Ishikawa (cell line): ENCODE data around the gene SASH1.

Source experiments
- CEBPB ChIP-seq: IDR thresholded peaks from 2 replicates; pipeline ENCODE4 v1.6.1; 2012
- CREB1 ChIP-seq: IDR thresholded peaks from 2 replicates; pipeline ENCODE4 v1.6.1; 2012; ENCODE audit warnings: low read depth
- EGR1 ChIP-seq: IDR thresholded peaks from 2 replicates; pipeline ENCODE4 v1.6.1; 2012
- EP300 ChIP-seq: IDR thresholded peaks from 2 replicates; pipeline ENCODE4 v1.6.1; 2012; ENCODE audit warnings: borderline replicate concordance
- FOXM1 ChIP-seq: IDR thresholded peaks from 2 replicates; pipeline ENCODE4 v1.6.1; 2012; ENCODE audit warnings: low read depth, borderline replicate concordance
- NFIC ChIP-seq: IDR thresholded peaks from 2 replicates; pipeline ENCODE4 v1.6.1; 2012
- RAD21 ChIP-seq: IDR thresholded peaks from 2 replicates; pipeline ENCODE4 v1.6.1; 2012; ENCODE audit warnings: low read depth
- TAF1 ChIP-seq: IDR thresholded peaks from 2 replicates; pipeline ENCODE4 v1.6.1; 2012; ENCODE audit warnings: low read depth, mild to moderate bottlenecking
- TCF12 ChIP-seq: IDR thresholded peaks from 2 replicates; pipeline ENCODE4 v1.6.1; 2012; ENCODE audit warnings: low read depth
- TEAD4 ChIP-seq: IDR thresholded peaks from 2 replicates; pipeline ENCODE4 v1.6.1; 2012
- USF1 ChIP-seq: IDR thresholded peaks from 2 replicates; pipeline ENCODE4 v1.6.1; 2012
- YY1 ChIP-seq: IDR thresholded peaks from 2 replicates; pipeline ENCODE4 v1.6.1; 2012; ENCODE audit warnings: low read depth
- ZBTB7A ChIP-seq: IDR thresholded peaks from 2 replicates; pipeline ENCODE4 v1.6.1; 2012; ENCODE audit warnings: low read depth
- TF ChIP-seq, protein P1 (sequence below): IDR thresholded peaks from 2 replicates; pipeline ENCODE4 v1.6.1; 2012
- TF ChIP-seq, protein P2 (sequence below): IDR thresholded peaks from 2 replicates; pipeline ENCODE4 v1.6.1; 2012; ENCODE audit warnings: low read depth, mild to moderate bottlenecking

The SASH1 gene

DNA sequence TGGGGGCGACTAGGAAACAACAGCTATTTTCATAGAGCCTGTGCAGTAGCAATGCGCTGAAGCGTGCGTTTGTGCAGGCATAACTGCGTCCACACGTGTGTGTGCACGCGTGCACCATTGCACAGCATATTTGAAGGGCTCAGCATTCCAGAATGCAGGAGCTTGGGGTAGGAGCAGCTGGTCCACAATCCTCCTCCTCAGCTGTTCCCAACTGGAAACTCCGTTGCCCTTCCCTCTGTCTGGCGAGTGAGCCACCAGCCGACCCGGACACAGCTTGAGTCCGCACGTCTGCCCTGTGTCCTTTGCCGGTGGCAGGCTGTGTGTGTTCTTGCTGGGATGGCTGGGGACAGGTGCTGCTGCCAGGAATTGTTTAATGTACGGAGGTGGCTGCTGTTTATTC is 110.2 kb downstream of the SASH1 start:
- TF ChIP-seq ZBTB7A (no peak), EGR1 (no peak), EP300 (no peak)

GRCh38 chr6:148453906-148454305 is 111.3 kb downstream of the SASH1 start:
- TF ChIP-seq, protein P1, sequence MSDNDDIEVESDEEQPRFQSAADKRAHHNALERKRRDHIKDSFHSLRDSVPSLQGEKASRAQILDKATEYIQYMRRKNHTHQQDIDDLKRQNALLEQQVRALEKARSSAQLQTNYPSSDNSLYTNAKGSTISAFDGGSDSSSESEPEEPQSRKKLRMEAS, result no peak
- TF ChIP-seq RAD21 (no peak), TCF12 (no peak), CEBPB (no peak), EGR1 (no peak), USF1 (no peak), YY1 (no peak), TEAD4 (no peak), TAF1 (no peak), FOXM1 (no peak), NFIC (no peak), CREB1 (no peak), EP300 (no peak), ZBTB7A (no peak)
- TF ChIP-seq, protein P2, sequence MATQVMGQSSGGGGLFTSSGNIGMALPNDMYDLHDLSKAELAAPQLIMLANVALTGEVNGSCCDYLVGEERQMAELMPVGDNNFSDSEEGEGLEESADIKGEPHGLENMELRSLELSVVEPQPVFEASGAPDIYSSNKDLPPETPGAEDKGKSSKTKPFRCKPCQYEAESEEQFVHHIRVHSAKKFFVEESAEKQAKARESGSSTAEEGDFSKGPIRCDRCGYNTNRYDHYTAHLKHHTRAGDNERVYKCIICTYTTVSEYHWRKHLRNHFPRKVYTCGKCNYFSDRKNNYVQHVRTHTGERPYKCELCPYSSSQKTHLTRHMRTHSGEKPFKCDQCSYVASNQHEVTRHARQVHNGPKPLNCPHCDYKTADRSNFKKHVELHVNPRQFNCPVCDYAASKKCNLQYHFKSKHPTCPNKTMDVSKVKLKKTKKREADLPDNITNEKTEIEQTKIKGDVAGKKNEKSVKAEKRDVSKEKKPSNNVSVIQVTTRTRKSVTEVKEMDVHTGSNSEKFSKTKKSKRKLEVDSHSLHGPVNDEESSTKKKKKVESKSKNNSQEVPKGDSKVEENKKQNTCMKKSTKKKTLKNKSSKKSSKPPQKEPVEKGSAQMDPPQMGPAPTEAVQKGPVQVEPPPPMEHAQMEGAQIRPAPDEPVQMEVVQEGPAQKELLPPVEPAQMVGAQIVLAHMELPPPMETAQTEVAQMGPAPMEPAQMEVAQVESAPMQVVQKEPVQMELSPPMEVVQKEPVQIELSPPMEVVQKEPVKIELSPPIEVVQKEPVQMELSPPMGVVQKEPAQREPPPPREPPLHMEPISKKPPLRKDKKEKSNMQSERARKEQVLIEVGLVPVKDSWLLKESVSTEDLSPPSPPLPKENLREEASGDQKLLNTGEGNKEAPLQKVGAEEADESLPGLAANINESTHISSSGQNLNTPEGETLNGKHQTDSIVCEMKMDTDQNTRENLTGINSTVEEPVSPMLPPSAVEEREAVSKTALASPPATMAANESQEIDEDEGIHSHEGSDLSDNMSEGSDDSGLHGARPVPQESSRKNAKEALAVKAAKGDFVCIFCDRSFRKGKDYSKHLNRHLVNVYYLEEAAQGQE, result no peak

- no peak for TF ChIP-seq CEBPB
- TF ChIP-seq, protein P2, result no peak
- TF ChIP-seq YY1, result no peak
- no peak for TF ChIP-seq EGR1
Observed at GRCh38 chr6:148455225-148455624, 112.6 kb downstream of the SASH1 start.

GRCh38 chr6:148455674-148456558 is 113.3 kb downstream of the SASH1 start:
- TF ChIP-seq RAD21 (no peak), USF1 (no peak), FOXM1 (no peak), TAF1 (no peak), YY1 (no peak), ZBTB7A (no peak), EGR1 (no peak), TEAD4 (no peak), TCF12 (no peak), NFIC (no peak), CEBPB (no peak), CREB1 (no peak), EP300 (no peak)
- TF ChIP-seq, protein P1, result no peak
- TF ChIP-seq, protein P2, result no peak
